GM18868 (cell line): ENCODE data around the gene ATAD1.
"Not testable (repeated sequence)": the region's sequence is repeated elsewhere in the genome, so short reads cannot be mapped to it uniquely, and the experiment has no call there.

Experiments
- ATAC-seq: cut with Tn5 transposase; IDR thresholded peaks from one replicate; pipeline ENCODE4 v1.9.1; 2021; ENCODE audit warnings: mild to moderate bottlenecking, moderate library complexity; ENCODE audit not compliant: unreplicated experiment

The ATAD1 gene

GRCh38 chr10:87759551-87759950, 58.5 kb downstream of the ATAD1 start:
- ATAC-seq, result no peak

- ATAC-seq, result no peak
Observed at GRCh38 chr10:87757685-87758084, 60.3 kb downstream of the ATAD1 start.

- ATAC-seq, result no peak
Observed at GRCh38 chr10:87753995-87754866, 63.8 kb downstream of the ATAD1 start.

- no peak for ATAC-seq
Observed at GRCh38 chr10:87752566-87752965, 65.5 kb downstream of the ATAD1 start.

- ATAC-seq, result no peak
Observed at GRCh38 chr10:87751274-87751673, 66.8 kb downstream of the ATAD1 start.

- no peak for ATAC-seq
Observed at GRCh38 chr10:87750817-87751216, 67.2 kb downstream of the ATAD1 start.

- no peak for ATAC-seq
Observed at GRCh38 chr10:87750001-87750671, 67.9 kb downstream of the ATAD1 start.

- not testable (repeated sequence) for ATAC-seq
Observed at GRCh38 chr10:87748244-87748643, 69.8 kb downstream of the ATAD1 start.

GRCh38 chr10:87746911-87747310, 71.1 kb downstream of the ATAD1 start:
- no peak for ATAC-seq

- ATAC-seq, result no peak
Observed at GRCh38 chr10:87744606-87745005, 73.4 kb downstream of the ATAD1 start.

GRCh38 chr10:87742992-87743610, 74.9 kb downstream of the ATAD1 start:
- not testable (repeated sequence) for ATAC-seq

GRCh38 chr10:87740254-87740655, 77.8 kb downstream of the ATAD1 start:
- ATAC-seq, result no peak

GRCh38 chr10:87739703-87740102, 78.3 kb downstream of the ATAD1 start:
- no peak for ATAC-seq

- not testable (repeated sequence) for ATAC-seq
Observed at GRCh38 chr10:87738253-87738652, 79.8 kb downstream of the ATAD1 start.

- no peak for ATAC-seq
Observed at GRCh38 chr10:87734987-87735827, 82.8 kb downstream of the ATAD1 start.

- no peak for ATAC-seq
Observed at GRCh38 chr10:87733081-87733480, 84.9 kb downstream of the ATAD1 start.

GRCh38 chr10:87729940-87730339, 88.1 kb downstream of the ATAD1 start:
- ATAC-seq, result no peak

- ATAC-seq, result no peak
Observed at GRCh38 chr10:87724789-87725188, 93.2 kb downstream of the ATAD1 start.

- no peak for ATAC-seq
Observed at GRCh38 chr10:87723500-87723899, 94.5 kb downstream of the ATAD1 start.

- ATAC-seq, result no peak
Observed at GRCh38 chr10:87722716-87723115, 95.3 kb downstream of the ATAD1 start.

- no peak for ATAC-seq
Observed at GRCh38 chr10:87721781-87722180, 96.2 kb downstream of the ATAD1 start.
